HEK293 (cell line): ENCODE results near the gene PHLDB1.
A peak's percentile ranks its signal among the peaks of the same experiment; 100 is the strongest.

Experiments
- TCF7L2 ChIP-seq: IDR thresholded peaks from 2 replicates; pipeline ENCODE4 v1.6.1; 2011; ENCODE audit warnings: low read depth, mild to moderate bottlenecking, inconsistent platforms, low read length, moderate library complexity, borderline replicate concordance
- ZNF184 ChIP-seq: fragments of 450-650 bp; IDR thresholded peaks from 2 replicates; pipeline ENCODE4 v1.5.1; 2018; ENCODE audit warnings: missing biosample characterization, mild to moderate bottlenecking, missing genetic modification characterization
- ZNF274 ChIP-seq, 2 experiments: fragments of 200-500 bp in 1 of 2; fragments of 450-650 bp in 1 of 2; sonication (Bioruptor generic) in 1 of 2; formaldehyde crosslinking in 1 of 2; IDR thresholded peaks; 2 replicates each; pipeline versions ENCODE4 v1.5.1 to v1.6.1; 2014 to 2016; ENCODE audit warnings: borderline replicate concordance in 1 of 2, inconsistent platforms in 1 of 2, low read length in 1 of 2, missing biosample characterization in 1 of 2, missing genetic modification characterization in 1 of 2
- ZNF610 ChIP-seq: fragments of 450-650 bp; formaldehyde crosslinking; IDR thresholded peaks from 2 replicates; pipeline ENCODE4 v1.5.1; 2016; ENCODE audit warnings: missing biosample characterization, missing genetic modification characterization, borderline replicate concordance
- TF ChIP-seq, protein P1 (sequence below): fragments of 450-650 bp; formaldehyde crosslinking; IDR thresholded peaks from 2 replicates; pipeline ENCODE4 v1.5.1; 2016; ENCODE audit warnings: missing biosample characterization, missing genetic modification characterization
- TF ChIP-seq, protein P2 (sequence below): fragments of 450-650 bp; formaldehyde crosslinking; IDR thresholded peaks from 2 replicates; pipeline ENCODE4 v1.5.1; 2016; ENCODE audit warnings: missing biosample characterization, missing genetic modification characterization
- TF ChIP-seq, protein P3 (sequence below): fragments of 450-650 bp; formaldehyde crosslinking; IDR thresholded peaks from 2 replicates; pipeline ENCODE4 v1.5.1; 2017; ENCODE audit warnings: missing biosample characterization, missing genetic modification characterization
- TF ChIP-seq, protein P4 (sequence below): fragments of 450-650 bp; formaldehyde crosslinking; IDR thresholded peaks from 2 replicates; pipeline ENCODE4 v1.5.1; 2016; ENCODE audit warnings: missing biosample characterization, missing genetic modification characterization

- no peak for TF ChIP-seq ZNF274 (IDR thresholded peaks at IDR 0.05; ENCODE audit: low read length)
- no peak for TF ChIP-seq ZNF274 (tag by site-specific recombination; IDR thresholded peaks at IDR 0.05; ENCODE audit: borderline replicate concordance)
- TF ChIP-seq TCF7L2: no peak
- TF ChIP-seq, protein P1, sequence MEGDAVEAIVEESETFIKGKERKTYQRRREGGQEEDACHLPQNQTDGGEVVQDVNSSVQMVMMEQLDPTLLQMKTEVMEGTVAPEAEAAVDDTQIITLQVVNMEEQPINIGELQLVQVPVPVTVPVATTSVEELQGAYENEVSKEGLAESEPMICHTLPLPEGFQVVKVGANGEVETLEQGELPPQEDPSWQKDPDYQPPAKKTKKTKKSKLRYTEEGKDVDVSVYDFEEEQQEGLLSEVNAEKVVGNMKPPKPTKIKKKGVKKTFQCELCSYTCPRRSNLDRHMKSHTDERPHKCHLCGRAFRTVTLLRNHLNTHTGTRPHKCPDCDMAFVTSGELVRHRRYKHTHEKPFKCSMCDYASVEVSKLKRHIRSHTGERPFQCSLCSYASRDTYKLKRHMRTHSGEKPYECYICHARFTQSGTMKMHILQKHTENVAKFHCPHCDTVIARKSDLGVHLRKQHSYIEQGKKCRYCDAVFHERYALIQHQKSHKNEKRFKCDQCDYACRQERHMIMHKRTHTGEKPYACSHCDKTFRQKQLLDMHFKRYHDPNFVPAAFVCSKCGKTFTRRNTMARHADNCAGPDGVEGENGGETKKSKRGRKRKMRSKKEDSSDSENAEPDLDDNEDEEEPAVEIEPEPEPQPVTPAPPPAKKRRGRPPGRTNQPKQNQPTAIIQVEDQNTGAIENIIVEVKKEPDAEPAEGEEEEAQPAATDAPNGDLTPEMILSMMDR (tag by site-specific recombination): no peak
- TF ChIP-seq ZNF610 (tag by site-specific recombination): no peak
- TF ChIP-seq, protein P2, sequence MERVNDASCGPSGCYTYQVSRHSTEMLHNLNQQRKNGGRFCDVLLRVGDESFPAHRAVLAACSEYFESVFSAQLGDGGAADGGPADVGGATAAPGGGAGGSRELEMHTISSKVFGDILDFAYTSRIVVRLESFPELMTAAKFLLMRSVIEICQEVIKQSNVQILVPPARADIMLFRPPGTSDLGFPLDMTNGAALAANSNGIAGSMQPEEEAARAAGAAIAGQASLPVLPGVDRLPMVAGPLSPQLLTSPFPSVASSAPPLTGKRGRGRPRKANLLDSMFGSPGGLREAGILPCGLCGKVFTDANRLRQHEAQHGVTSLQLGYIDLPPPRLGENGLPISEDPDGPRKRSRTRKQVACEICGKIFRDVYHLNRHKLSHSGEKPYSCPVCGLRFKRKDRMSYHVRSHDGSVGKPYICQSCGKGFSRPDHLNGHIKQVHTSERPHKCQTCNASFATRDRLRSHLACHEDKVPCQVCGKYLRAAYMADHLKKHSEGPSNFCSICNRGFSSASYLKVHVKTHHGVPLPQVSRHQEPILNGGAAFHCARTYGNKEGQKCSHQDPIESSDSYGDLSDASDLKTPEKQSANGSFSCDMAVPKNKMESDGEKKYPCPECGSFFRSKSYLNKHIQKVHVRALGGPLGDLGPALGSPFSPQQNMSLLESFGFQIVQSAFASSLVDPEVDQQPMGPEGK (tag by site-specific recombination): no peak
- TF ChIP-seq, protein P3, sequence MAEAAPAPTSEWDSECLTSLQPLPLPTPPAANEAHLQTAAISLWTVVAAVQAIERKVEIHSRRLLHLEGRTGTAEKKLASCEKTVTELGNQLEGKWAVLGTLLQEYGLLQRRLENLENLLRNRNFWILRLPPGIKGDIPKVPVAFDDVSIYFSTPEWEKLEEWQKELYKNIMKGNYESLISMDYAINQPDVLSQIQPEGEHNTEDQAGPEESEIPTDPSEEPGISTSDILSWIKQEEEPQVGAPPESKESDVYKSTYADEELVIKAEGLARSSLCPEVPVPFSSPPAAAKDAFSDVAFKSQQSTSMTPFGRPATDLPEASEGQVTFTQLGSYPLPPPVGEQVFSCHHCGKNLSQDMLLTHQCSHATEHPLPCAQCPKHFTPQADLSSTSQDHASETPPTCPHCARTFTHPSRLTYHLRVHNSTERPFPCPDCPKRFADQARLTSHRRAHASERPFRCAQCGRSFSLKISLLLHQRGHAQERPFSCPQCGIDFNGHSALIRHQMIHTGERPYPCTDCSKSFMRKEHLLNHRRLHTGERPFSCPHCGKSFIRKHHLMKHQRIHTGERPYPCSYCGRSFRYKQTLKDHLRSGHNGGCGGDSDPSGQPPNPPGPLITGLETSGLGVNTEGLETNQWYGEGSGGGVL (tag by site-specific recombination): no peak
- TF ChIP-seq, protein P4, sequence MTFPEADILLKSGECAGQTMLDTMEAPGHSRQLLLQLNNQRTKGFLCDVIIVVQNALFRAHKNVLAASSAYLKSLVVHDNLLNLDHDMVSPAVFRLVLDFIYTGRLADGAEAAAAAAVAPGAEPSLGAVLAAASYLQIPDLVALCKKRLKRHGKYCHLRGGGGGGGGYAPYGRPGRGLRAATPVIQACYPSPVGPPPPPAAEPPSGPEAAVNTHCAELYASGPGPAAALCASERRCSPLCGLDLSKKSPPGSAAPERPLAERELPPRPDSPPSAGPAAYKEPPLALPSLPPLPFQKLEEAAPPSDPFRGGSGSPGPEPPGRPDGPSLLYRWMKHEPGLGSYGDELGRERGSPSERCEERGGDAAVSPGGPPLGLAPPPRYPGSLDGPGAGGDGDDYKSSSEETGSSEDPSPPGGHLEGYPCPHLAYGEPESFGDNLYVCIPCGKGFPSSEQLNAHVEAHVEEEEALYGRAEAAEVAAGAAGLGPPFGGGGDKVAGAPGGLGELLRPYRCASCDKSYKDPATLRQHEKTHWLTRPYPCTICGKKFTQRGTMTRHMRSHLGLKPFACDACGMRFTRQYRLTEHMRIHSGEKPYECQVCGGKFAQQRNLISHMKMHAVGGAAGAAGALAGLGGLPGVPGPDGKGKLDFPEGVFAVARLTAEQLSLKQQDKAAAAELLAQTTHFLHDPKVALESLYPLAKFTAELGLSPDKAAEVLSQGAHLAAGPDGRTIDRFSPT (tag by site-specific recombination): 0 out of 2 replicates have a peak, but pooled peaks have one; percentile 48
- no peak for TF ChIP-seq ZNF184 (tag by site-specific recombination)
Measured at GRCh38 chr11:118625036-118625690, 17.7 kb downstream of the PHLDB1 start.
